ENCODE data around the gene TNFRSF9. TPM values are rescaled to one million over a fixed set of nuclear protein-coding genes. Genes with fewer than 3 reads are reported as not detected.

Gene TNFRSF9
- total RNA-seq, 4 donors from 2014 or later = 0.15 to 0.19 TPM; not detected in 2

DNA sequence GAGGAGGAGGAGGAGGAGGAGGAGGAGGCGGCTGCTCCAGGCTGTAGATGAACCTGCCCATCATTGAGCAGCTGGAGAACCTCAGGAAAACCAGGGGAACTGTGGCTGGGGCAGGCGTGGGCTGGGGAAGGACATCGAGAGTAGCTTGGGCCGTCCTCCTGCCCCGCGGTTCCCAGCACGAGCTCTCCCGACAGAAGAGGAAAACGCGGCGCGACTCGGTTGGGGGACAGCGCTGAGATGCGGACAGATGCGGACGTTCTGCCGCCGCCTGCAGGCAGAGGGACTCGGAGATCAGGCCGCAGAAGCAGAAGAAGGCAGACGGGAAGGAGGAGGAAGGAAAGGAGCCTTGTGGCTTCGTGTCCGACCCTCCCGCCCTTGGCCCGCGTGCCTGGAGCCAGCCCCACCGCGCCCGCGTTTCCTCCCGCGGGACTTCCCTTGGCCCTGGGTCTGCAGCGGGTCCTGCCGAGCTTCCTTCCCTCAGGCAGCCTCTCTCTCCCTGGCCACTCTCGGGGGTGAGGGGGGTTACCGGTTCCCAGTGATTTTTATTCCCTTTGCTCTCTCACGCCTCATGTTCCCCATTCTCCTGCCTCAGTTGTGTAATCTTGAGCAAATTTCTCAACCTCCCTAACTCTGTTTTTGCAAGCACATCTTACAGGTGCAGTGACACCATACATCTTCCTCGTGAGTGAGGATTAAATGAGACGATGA is 1.7 kb upstream of the TNFRSF9 start:
- H3K4me1 ChIP-seq = peaks cover 0 to 22% (median 7%) of the 10 kb centered on the region in 3 donors
- no peaks in the 10 kb centered on the region for H3K9me3 ChIP-seq
- intact Hi-C loops (cut with DNase I) = no loop called here
- H3K36me3 ChIP-seq = no peaks in the 10 kb centered on the region
- DNase-seq = no peak
- WGBS, 2 donors = 6 to 8% methylated on average over 33 to 40 of the region's 40 CpGs
- H3K4me3 ChIP-seq = peak overlapping the region in 3 of 4 donors; percentile 34 to 53 (median 34)
- H3K27me3 ChIP-seq = peaks cover 0 to 56% (median 0%) of the 10 kb centered on the region in 4 donors
- peak overlapping the region in 3 of 4 donors; percentile 51 to 61 (median 52) for H3K27ac ChIP-seq
- no peak for TF ChIP-seq POLR2A (IDR thresholded peaks at IDR 0.05)
- TF ChIP-seq, protein P1, sequence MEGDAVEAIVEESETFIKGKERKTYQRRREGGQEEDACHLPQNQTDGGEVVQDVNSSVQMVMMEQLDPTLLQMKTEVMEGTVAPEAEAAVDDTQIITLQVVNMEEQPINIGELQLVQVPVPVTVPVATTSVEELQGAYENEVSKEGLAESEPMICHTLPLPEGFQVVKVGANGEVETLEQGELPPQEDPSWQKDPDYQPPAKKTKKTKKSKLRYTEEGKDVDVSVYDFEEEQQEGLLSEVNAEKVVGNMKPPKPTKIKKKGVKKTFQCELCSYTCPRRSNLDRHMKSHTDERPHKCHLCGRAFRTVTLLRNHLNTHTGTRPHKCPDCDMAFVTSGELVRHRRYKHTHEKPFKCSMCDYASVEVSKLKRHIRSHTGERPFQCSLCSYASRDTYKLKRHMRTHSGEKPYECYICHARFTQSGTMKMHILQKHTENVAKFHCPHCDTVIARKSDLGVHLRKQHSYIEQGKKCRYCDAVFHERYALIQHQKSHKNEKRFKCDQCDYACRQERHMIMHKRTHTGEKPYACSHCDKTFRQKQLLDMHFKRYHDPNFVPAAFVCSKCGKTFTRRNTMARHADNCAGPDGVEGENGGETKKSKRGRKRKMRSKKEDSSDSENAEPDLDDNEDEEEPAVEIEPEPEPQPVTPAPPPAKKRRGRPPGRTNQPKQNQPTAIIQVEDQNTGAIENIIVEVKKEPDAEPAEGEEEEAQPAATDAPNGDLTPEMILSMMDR (IDR thresholded peaks at IDR 0.05) = peak in 3 of 6 experiments; percentile 8 to 35 (median 15)

DNA sequence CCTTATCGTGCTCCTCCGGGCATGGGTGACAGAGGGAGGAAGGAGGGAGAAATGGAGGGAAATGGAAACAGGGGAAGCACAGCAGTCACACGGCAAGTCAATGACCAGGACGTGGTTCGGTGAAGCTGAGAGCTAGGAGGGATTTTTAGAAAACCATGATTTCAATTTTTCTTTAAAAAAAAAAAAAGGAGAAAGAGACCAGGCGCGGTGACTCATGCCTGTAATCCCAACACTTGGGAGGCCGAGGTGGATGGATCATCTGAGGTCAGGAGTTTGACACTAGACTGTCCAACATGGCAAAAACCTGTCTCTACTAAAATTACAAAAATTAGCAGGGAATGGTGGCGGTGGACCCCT is 776 bp upstream of the TNFRSF9 start:
- TF ChIP-seq, protein P1 (IDR thresholded peaks at IDR 0.05) = no peak
- TF ChIP-seq POLR2A (IDR thresholded peaks at IDR 0.05) = no peak
- intact Hi-C loops (cut with DNase I) = no loop called here
- WGBS, 2 donors = 73 to 76% methylated on average over 9 of the region's 9 CpGs
- Histone ChIP-seq H3K4me1 (peaks cover 0 to 22% (median 7%) of the 10 kb centered on the region in 3 donors), H3K27me3 (peaks cover 0 to 65% (median 0%) of the 10 kb centered on the region in 4 donors), H3K27ac (no peak overlapping the region), H3K36me3 (no peaks in the 10 kb centered on the region), H3K9me3 (no peaks in the 10 kb centered on the region), H3K4me3 (no peak overlapping the region)
- DNase-seq = no peak

DNA sequence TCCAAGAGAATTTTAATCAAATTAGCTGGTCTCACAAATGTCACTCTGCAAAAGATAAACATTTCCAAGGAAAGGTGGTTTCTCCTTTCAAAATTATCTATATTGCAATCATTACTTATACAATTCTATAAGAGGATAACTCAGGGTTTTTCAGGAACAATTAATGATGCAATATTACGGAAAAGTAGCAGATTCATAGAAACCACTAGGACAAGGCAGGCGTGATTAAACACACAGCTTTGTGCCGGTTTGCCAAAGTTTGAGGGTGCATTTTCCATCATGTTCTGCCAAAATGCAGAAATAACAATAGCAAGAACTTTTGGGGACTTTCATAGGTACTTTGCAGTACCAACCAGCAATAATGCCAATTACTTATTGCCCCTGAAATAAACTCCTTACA is 605 bp downstream of the TNFRSF9 start:
- Histone ChIP-seq H3K4me3 (no peak overlapping the region), H3K27me3 (peaks cover 0 to 76% (median 0%) of the 10 kb centered on the region in 4 donors), H3K4me1 (peaks cover 0 to 22% (median 7%) of the 10 kb centered on the region in 3 donors), H3K36me3 (no peaks in the 10 kb centered on the region), H3K27ac (no peak overlapping the region), H3K9me3 (no peaks in the 10 kb centered on the region)
- intact Hi-C loops (cut with DNase I) = no loop called here
- no peak for TF ChIP-seq POLR2A (IDR thresholded peaks at IDR 0.05)
- TF ChIP-seq, protein P1 (IDR thresholded peaks at IDR 0.05) = no peak
- DNase-seq = no peak
- WGBS, 2 donors = 36 to 56% methylated on average over 3 of the region's 3 CpGs

DNA sequence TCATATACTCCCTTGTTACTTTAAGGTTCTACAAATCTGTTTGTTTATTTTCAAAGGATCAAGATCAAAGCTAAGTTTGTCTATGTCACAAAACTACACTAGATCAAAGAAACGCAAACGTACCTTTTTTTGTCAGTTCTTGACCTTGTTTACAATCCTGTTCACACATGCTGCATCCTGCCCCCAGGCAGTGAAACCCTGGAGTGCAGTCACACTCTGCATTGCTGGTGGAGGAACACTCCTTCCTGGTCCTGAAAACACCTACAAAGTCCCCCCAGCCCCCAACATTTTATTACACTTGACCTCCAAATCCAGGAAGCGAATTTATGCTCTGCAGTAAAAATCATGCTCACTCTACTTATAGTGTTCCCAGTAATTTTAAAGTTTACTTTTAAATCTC is 2.6 kb downstream of the TNFRSF9 start:
- H3K36me3 ChIP-seq = no peaks in the 10 kb centered on the region
- no peak for TF ChIP-seq POLR2A (IDR thresholded peaks at IDR 0.05)
- TF ChIP-seq, protein P1 (IDR thresholded peaks at IDR 0.05) = no peak
- no peak for DNase-seq
- no peak overlapping the region for H3K4me3 ChIP-seq
- peaks cover 0 to 88% (median 0%) of the 10 kb centered on the region in 4 donors for H3K27me3 ChIP-seq
- no peaks in the 10 kb centered on the region for H3K9me3 ChIP-seq
- H3K27ac ChIP-seq = no peak overlapping the region
- whole genome bisulfite sequencing, 2 donors = 51 to 55% methylated on average over 3 of the region's 3 CpGs
- peaks cover 0 to 22% (median 7%) of the 10 kb centered on the region in 3 donors for H3K4me1 ChIP-seq
- intact Hi-C loops (cut with DNase I) = no loop called here

DNA sequence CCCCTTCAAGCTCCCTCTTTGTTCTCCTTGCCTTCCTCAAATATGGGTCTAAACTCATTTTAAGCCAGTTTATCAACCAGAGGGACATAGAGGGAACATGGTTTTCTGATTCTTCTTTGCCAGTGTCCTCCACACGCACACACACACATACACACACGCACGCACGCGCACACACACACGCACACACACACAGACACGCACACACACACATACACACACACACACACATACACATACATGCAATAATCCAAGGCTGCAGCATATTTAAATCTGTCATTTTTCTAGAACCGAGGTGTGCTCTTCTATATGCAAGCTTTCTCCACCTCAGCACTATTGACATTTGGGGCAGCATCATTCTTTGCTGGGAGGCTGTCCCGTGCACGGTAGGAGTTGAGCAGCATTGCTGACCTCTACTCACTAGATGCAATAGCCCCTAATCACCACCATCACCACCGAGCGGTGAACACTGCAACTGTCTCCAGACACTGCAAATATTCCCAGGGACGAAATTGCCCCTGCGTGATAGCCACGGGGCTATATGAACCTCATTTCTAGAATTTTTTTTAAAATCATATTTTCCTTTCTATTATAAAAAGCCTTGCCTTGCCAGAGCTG is 8.0 kb downstream of the TNFRSF9 start:
- no peak overlapping the region for H3K27ac ChIP-seq
- H3K4me3 ChIP-seq = no peak overlapping the region
- no peak for DNase-seq
- no peak for TF ChIP-seq POLR2A (IDR thresholded peaks at IDR 0.05)
- TF ChIP-seq, protein P1 (IDR thresholded peaks at IDR 0.05) = no peak
- H3K27me3 ChIP-seq = peaks cover 0 to 81% (median 0%) of the 10 kb centered on the region in 4 donors
- no peaks in the 10 kb centered on the region for H3K36me3 ChIP-seq
- H3K4me1 ChIP-seq = no peaks in the 10 kb centered on the region
- intact Hi-C loops (cut with DNase I) = no loop called here
- H3K9me3 ChIP-seq = no peaks in the 10 kb centered on the region
- WGBS, 2 donors = 76 to 79% methylated on average over 13 to 15 of the region's 15 CpGs

Measured in esophagus squamous epithelium (tissue), 5 donors.